ENCODE data around the gene ELOB.

GRCh38 chr16:2769675-2770056 lies 7.4 kb downstream of the ELOB start:
- TF ChIP-seq MYC (IDR thresholded peaks at IDR 0.05; ENCODE audit: low read depth, low read length): no peak
- no peak for TF ChIP-seq POLR2A (IDR thresholded peaks at IDR 0.05; ENCODE audit: extremely low read depth, insufficient read length)

Data from NB4 (cell line).